ENCODE measurements around the gene ISCU. TPM values are rescaled to one million over a fixed set of nuclear protein-coding genes. Genes with fewer than 3 reads are reported as not detected.

The ISCU gene
- 78.9 TPM in 2 replicates for total RNA-seq (ENCODE audit: low replicate concordance)

GRCh38 chr12:108562348-108563135 is at the start of gene ISCU:
TSS of gene ISCU (plus strand) at chr12:108562596. CDS start at chr12:108562623, 27 bp downstream.
- H3K9ac ChIP-seq = peak within 1 kb of the TSS; percentile 91
- Mint-ChIP-seq H3K27ac (peak within 1 kb of the TSS; percentile 100), H3K27me3 (ENCODE audit: insufficient read depth, low read depth) (peaks cover 7% of the 10 kb centered on the region), H3K9me3 (no peaks in the 10 kb centered on the region), H3K4me1 (peaks cover 33% of the 10 kb centered on the region), H3K4me3 (peak within 1 kb of the TSS; percentile 100), H3K36me3 (peaks cover 7% of the 10 kb centered on the region)
- H3K79me2 ChIP-seq (ENCODE audit: low read depth) = peaks cover 56% of the 10 kb centered on the region
- H3K9me3 ChIP-seq (ENCODE audit: low read depth) = no peaks in the 10 kb centered on the region
- peak within 1 kb of the TSS; percentile 67 for H3K4me3 ChIP-seq
- peaks cover 28% of the 10 kb centered on the region for H4K20me1 ChIP-seq (ENCODE audit: low read depth)
- H2AFZ ChIP-seq (replicated peaks) = peak within 1 kb of the TSS; percentile 94
- H3K4me2 ChIP-seq = peak within 1 kb of the TSS; percentile 89
- peak within 1 kb of the TSS; percentile 95 for H3K27ac ChIP-seq
- no peaks in the 10 kb centered on the region for H3K27me3 ChIP-seq
- peaks cover 9% of the 10 kb centered on the region for H3F3A ChIP-seq (ENCODE audit: low read depth)
- TF ChIP-seq EZH2phosphoT487 (IDR thresholded peaks at IDR 0.05) (no peak), EZH2 (IDR thresholded peaks at IDR 0.05) (no peak), CTCF (IDR thresholded peaks at IDR 0.05) (no peak)
- H3K36me3 ChIP-seq = peaks cover 6% of the 10 kb centered on the region
- DNase-seq (ENCODE audit: low spot score) = peak; percentile 99
- peaks cover 6% of the 10 kb centered on the region for H3K4me1 ChIP-seq

GRCh38 chr12:108514468-108514972 is 47.9 kb upstream of the ISCU start:
- Histone ChIP-seq H3K4me2 (peak overlapping the region; percentile 67), H3K9me3 (ENCODE audit: low read depth) (no peaks in the 10 kb centered on the region), H3K4me1 (peaks cover 11% of the 10 kb centered on the region), H3K9ac (no peak overlapping the region), H3K27me3 (no peaks in the 10 kb centered on the region), H3K4me3 (peak overlapping the region; percentile 66), H3K79me2 (ENCODE audit: low read depth) (peaks cover 12% of the 10 kb centered on the region), H4K20me1 (ENCODE audit: low read depth) (peaks cover 10% of the 10 kb centered on the region), H3F3A (ENCODE audit: low read depth) (peaks cover 22% of the 10 kb centered on the region), H3K27ac (no peak overlapping the region), H2AFZ (replicated peaks) (no peak overlapping the region), H3K36me3 (no peaks in the 10 kb centered on the region)
- H3K4me1 Mint-ChIP-seq = peaks cover 21% of the 10 kb centered on the region
- no peak for DNase-seq (ENCODE audit: low spot score)
- TF ChIP-seq EZH2phosphoT487 (IDR thresholded peaks at IDR 0.05) (no peak), EZH2 (IDR thresholded peaks at IDR 0.05) (no peak), CTCF (IDR thresholded peaks at IDR 0.05) (no peak)
- no peaks in the 10 kb centered on the region for H3K9me3 Mint-ChIP-seq
- H3K27ac Mint-ChIP-seq = no peak overlapping the region
- peak overlapping the region; percentile 95 for H3K4me3 Mint-ChIP-seq
- peaks cover 17% of the 10 kb centered on the region for H3K27me3 Mint-ChIP-seq (ENCODE audit: insufficient read depth, low read depth)
- peaks cover 9% of the 10 kb centered on the region for H3K36me3 Mint-ChIP-seq

- Histone ChIP-seq H3K4me2 (peak within 1 kb of the TSS; percentile 98), H3K9ac (peak within 1 kb of the TSS; percentile 66), H3K4me3 (peak within 1 kb of the TSS; percentile 66), H3K9me3 (ENCODE audit: low read depth) (no peaks in the 10 kb centered on the region), H3K4me1 (peaks cover 11% of the 10 kb centered on the region), H3K36me3 (no peaks in the 10 kb centered on the region), H4K20me1 (ENCODE audit: low read depth) (peaks cover 13% of the 10 kb centered on the region), H3K79me2 (ENCODE audit: low read depth) (peaks cover 12% of the 10 kb centered on the region), H3F3A (ENCODE audit: low read depth) (peaks cover 29% of the 10 kb centered on the region), H2AFZ (replicated peaks) (no peak within 1 kb of the TSS), H3K27ac (no peak within 1 kb of the TSS), H3K27me3 (no peaks in the 10 kb centered on the region)
- TF ChIP-seq EZH2phosphoT487 (IDR thresholded peaks at IDR 0.05) (no peak), CTCF (IDR thresholded peaks at IDR 0.05) (peak; percentile 7)
- Mint-ChIP-seq H3K9me3 (no peaks in the 10 kb centered on the region), H3K36me3 (peaks cover 15% of the 10 kb centered on the region), H3K27me3 (ENCODE audit: insufficient read depth, low read depth) (peaks cover 17% of the 10 kb centered on the region), H3K4me3 (peak within 1 kb of the TSS; percentile 95), H3K4me1 (peaks cover 21% of the 10 kb centered on the region), H3K27ac (peak within 1 kb of the TSS; percentile 57)
- DNase-seq (ENCODE audit: low spot score) = peak; percentile 99
These were observed 47.2 kb upstream of the ISCU start, which contains the start of gene FICD for GRCh38 chr12:108514973-108515814. TSS of gene FICD (plus strand) at chr12:108515277. CDS start at chr12:108516973, 1,696 bp downstream.

All from neural progenitor cell (in vitro differentiated cells).